Stomach (tissue), 4 donors: ENCODE results near the gene RGL2.

Source experiments
- POLR2A ChIP-seq, 4 donors: fragments of 450-650 bp; IDR thresholded peaks; one replicate each; pipeline ENCODE4 v1.6.1; 2016; ENCODE audit warnings: antibody characterized with exemption in 4 of 4, control low read depth in 2 of 4, mild to moderate bottlenecking in 1 of 4, moderate library complexity in 1 of 4
- TF ChIP-seq, protein P1 (sequence below), 7 experiments: fragments of 450-650 bp in 4 of 7; fragments of 200-600 bp in 3 of 7; sonication (generic) in 3 of 7; IDR thresholded peaks; one replicate each; pipeline ENCODE4 v1.5.1; 2016 to 2019; ENCODE audit warnings: antibody characterized with exemption in 7 of 7, control low read depth in 2 of 7, mild to moderate bottlenecking in 1 of 7

DNA sequence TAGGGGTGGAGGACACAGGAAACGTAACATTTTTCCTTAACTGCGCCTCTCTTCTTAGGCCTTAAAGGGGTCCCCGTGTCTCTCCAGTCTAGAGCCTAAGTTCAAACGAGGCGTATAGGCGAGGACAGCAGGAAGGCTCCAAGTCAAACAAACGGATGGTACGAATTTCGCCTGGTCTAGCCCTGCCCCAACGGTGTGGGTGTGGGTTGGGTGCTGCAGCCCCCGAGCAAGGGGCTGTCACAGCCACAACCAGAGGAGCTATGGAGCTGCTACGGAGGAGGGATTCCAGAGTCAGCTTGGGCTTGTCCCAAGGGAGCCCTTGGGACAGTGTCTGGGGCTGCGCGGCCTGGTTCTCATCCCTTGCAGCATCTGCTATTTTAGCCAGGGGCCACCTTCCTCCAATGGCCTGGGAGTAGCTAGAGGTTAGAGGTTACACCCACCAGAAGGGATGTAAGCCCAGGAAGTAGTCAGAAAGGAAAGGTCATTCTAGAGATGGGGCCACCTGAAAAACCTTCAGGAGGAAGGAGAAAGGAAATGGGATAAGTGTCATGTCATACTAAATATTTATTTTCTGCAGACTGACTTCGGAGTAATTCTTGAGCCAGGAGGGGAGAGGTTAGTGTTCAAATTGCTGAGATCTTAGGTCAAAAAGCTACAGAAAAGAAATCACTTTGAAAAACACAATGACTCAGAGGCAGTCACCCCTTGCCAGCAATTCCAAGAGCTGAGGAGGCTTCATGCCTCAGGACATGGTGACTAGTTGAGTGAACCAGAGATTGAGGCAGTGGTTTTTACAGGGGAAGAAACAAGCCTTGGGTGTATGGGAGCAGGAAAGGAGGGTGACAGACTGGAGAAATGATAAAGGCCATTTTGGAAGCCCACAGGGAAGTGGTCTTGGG is 48.8 kb downstream of the RGL2 start:
- TF ChIP-seq, protein P1, sequence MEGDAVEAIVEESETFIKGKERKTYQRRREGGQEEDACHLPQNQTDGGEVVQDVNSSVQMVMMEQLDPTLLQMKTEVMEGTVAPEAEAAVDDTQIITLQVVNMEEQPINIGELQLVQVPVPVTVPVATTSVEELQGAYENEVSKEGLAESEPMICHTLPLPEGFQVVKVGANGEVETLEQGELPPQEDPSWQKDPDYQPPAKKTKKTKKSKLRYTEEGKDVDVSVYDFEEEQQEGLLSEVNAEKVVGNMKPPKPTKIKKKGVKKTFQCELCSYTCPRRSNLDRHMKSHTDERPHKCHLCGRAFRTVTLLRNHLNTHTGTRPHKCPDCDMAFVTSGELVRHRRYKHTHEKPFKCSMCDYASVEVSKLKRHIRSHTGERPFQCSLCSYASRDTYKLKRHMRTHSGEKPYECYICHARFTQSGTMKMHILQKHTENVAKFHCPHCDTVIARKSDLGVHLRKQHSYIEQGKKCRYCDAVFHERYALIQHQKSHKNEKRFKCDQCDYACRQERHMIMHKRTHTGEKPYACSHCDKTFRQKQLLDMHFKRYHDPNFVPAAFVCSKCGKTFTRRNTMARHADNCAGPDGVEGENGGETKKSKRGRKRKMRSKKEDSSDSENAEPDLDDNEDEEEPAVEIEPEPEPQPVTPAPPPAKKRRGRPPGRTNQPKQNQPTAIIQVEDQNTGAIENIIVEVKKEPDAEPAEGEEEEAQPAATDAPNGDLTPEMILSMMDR (IDR thresholded peaks at IDR 0.05): no peak
- TF ChIP-seq POLR2A (IDR thresholded peaks at IDR 0.05): no peak
